ENCODE data around the gene ESRRB.
A peak's percentile ranks its signal among the peaks of the same experiment; 100 is the strongest.

ESRRB gene

DNA sequence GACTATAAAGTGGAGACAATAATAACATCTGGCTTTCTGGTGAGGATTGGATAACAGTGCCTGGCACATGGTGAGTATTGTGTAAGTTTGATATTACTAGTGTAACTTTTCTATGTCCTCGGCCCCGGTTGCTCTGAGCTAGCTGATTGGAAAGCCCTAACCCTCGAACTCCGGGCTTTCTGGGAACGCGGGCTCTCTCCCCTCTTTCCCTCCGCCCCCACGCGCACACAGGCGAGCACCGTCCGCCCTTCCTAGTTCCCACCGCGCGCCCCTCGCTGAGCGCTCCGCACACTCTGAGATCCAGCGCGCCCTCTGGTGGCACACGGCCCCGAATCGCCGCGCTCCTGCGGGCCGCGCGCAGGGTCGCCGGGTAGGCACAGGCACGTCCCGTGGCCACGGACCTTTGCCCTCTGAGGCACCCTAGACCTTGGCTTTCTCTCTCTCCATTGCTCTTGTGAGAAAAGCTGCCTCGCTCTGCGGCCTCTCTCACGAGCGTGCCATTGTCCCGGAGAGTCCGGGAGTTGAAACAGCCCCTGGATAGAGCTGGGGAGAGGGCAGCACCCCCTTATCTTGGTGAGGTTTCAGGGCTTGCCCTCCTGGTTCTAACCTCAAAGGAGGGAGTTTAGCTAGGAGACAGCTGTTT, 23.2 kb upstream of the ESRRB start:
- DNase-seq (ENCODE audit: low read depth, low spot score): peak; percentile 78

- DNase-seq (ENCODE audit: low read depth, low spot score): no peak
These were observed 21.6 kb upstream of the ESRRB start for GRCh38 chr14:76354310-76354709.

DNA sequence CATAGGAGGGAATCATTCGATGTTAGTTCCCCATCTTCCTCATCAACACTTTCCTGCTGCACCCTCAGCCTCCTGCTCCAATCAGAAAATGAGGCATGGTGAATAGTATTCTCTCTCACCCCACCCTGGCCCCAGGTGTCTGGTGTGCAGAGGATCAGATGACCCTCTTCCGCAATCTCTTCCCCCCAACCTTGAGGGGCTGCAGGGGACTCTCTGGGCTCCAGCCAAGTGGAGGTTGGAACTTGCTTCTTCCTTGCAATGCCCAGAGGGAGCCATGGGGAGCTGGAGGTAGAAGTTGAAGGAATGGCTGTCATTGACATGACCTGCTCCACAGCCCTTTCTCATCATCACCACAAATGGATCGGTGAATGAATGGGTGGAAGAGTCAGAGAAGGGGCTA, 20.2 kb upstream of the ESRRB start:
- no peak for DNase-seq (ENCODE audit: low read depth, low spot score)

- DNase-seq (ENCODE audit: low read depth, low spot score): no peak
These were observed 4.9 kb upstream of the ESRRB start for GRCh38 chr14:76371066-76371465.

- no peak for DNase-seq (ENCODE audit: low read depth, low spot score)
These were observed 2.5 kb upstream of the ESRRB start for GRCh38 chr14:76373456-76373855.

- no peak for DNase-seq (ENCODE audit: low read depth, low spot score)
These were observed 453 bp upstream of the ESRRB start for GRCh38 chr14:76375484-76375883.

GRCh38 chr14:76376409-76376877, 506 bp downstream of the ESRRB start:
- no peak for DNase-seq (ENCODE audit: low read depth, low spot score)

DNA sequence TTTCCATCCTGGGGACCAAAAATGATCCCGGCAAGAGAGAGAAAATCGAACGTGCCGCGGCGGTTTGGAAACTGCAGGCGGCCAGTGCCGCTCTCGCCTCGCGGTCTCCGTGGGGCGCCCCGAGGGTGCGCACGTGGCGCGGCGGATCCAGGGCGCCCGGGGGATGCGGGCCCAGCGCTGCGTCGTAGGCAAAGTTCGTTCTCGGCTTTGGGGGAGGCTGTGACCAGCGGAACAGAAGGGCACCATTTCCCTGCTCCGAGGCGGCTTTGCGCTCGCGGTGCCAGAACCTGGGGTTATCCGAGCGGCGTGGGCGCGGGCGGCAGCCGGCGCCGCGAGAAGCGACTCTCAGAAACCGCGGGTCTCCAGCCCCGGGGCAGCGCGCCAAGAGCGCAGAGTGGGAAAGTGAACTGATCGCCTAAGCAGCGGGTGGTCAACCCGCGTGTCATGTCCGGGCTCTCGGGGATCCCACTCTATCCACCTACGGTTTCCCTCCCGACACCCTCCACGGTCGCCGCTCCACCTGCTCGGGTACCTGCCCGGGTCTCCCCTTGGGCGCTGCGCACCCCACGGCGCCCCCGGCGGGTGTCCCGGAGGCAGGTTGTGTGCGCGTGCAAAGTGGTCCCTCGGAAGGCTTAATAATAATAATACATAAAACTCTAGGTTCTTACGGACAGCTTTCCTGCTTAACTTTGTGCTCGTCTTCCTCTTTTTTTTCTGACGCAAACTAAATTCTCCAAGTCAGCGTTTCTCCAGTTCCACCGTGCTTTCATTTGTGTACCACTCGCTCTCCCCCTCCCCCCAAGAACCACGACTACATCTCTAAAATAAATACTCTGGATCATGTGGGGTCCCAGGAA, 1.2 kb downstream of the ESRRB start:
- DNase-seq (ENCODE audit: low read depth, low spot score): no peak

GRCh38 chr14:76377735-76378074, 1.8 kb downstream of the ESRRB start:
- no peak for DNase-seq (ENCODE audit: low read depth, low spot score)

DNA sequence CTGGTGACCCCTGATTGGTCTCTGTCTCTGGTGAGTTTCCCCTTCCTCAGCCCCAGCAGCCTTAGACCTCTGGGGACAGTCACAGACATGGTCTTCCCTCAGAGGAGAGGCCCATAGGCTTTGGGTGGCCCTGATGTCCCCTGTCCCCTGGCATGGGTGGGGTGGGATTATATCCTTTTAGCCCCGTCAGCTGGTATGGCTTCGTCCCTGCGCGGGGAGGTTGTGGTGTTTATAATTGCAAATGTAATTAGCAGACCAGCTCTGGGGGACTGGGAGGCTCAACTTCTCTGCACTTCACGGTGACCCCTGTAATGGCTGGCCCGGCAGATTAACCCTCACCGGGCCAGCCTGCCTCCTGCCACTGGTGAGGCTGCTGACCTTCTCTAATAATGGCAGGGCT, 5.1 kb downstream of the ESRRB start:
- DNase-seq (ENCODE audit: low read depth, low spot score): no peak

GRCh38 chr14:76381817-76382494, 6.0 kb downstream of the ESRRB start:
- no peak for DNase-seq (ENCODE audit: low read depth, low spot score)

GRCh38 chr14:76382495-76382832, 6.5 kb downstream of the ESRRB start:
- no peak for DNase-seq (ENCODE audit: low read depth, low spot score)

- no peak for DNase-seq (ENCODE audit: low read depth, low spot score)
These were observed 9.5 kb downstream of the ESRRB start for GRCh38 chr14:76385435-76385834.

GRCh38 chr14:76386944-76387782, 11.2 kb downstream of the ESRRB start:
- peak; percentile 83 for DNase-seq (ENCODE audit: low read depth, low spot score)

DNA sequence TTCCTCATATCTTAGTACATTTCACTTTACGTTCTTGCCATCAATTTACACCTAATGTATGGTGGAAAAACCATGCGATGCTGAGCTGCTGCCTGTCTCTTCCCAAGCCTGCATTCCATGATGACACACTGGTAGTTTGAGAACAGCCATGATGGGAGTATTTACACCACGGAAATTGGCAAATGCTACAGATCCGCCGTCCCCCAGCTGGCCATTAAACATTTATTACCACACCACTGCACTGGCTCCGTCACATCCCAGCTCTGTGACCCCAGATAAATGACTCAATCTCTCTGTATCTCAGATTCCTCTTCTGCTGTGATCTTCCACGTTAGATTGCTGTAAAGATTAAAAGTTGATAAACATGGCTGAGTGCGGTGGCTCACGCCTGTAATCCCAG, 13.9 kb downstream of the ESRRB start:
- DNase-seq (ENCODE audit: low read depth, low spot score): no peak

DNA sequence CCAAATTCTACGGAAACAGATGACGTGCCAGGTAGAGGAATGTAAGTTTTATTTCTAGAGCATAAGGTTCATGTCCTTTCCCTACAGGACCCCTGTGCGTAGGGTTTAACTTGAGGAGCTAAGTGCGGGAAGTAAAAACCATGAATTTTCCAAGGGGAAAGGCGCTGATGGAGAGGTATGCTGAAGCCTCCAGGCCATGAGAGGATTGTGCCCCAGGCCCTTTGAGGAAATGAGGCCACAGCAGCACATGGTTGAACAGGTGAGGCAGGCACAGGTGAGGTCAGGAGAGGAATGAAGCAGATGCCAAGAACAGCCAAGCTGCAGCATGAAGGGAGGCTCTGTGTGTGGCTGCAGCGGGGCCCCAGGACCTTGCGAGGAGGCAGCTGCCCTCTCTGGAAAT, 14.7 kb downstream of the ESRRB start:
- DNase-seq (ENCODE audit: low read depth, low spot score): no peak

- DNase-seq (ENCODE audit: low read depth, low spot score): no peak
These were observed 16.2 kb downstream of the ESRRB start for GRCh38 chr14:76391981-76392690.

GRCh38 chr14:76394569-76394968, 18.6 kb downstream of the ESRRB start:
- no peak for DNase-seq (ENCODE audit: low read depth, low spot score)

DNA sequence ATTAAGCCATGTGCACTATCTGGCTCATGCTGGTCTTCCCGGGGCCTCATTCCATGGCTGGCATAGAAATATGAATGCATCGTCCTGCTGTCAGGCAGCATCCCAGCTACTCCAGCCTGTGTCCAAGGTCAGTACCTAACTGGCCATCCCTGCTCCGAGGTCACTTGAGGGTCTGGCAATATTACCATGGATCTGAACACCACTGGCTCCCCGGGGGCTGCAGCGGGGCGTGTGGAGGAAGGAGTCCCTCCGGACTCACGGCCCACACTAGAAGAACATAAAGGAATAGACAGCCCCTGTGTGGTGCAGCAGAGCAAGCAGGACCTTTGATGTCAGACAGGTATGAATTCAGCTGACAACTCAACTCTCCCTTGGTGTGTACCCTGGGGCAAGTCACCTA, 19.2 kb downstream of the ESRRB start:
- no peak for DNase-seq (ENCODE audit: low read depth, low spot score)

DNA sequence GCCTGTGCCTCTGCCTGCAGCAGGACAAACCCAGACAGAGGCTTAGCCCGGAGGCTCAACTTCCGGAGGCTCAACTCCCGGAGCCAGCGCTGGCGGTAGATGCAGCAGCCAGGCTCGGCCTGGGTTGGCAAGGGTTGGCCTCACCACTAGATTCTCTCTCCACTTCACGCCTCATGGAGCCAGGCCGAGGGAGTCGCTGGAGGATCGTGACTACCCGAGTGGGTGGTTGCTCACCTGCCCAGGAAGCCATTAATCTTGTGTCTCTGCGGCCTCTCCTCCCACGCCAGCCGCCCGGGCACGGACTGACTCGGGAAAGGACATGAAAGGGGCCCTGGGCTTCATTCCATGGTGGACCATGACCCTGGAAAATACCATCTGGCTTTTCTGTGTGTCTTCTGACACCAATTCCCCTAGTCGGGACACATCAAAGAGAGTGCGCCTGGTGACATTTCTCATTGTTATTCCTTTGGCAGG, 20.8 kb downstream of the ESRRB start:
- DNase-seq (ENCODE audit: low read depth, low spot score): no peak

DNA sequence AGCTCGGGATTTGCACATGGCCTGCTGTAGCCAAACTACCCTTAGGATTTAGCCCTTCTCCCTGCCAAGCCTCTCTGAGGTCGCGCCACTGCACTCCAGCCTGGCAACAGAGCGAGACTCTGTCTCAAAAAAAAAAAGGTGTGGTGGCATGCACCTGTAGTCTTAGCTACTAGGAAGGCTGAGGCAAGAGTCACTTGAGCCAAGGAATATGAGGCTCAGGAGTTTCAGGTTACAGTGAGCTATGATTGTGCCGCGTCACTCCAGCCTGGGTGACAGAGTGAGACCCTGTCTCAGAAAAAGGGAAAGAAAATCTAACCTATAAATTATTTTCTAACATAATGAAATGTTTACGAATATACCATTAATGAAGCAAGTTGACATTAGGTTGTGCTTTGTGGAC, 29.7 kb downstream of the ESRRB start:
- no peak for DNase-seq (ENCODE audit: low read depth, low spot score)
